Kidney epithelial cell (primary cell): ENCODE results near the gene SLC39A8. TPM values are rescaled to one million over a fixed set of nuclear protein-coding genes. Genes with fewer than 3 reads are reported as not detected.

Experiments
- DNase-seq: peaks from one replicate; pipeline ENCODE4 v3.0.0-alpha.2; 2010; ENCODE audit warnings: low read depth
- H3K27me3 ChIP-seq: 2 replicates; pipeline ENCODE4 v1.6.0; 2011; ENCODE audit warnings: low read length; ENCODE audit not compliant: control insufficient read depth, insufficient read depth
- H3K36me3 ChIP-seq: 2 replicates; pipeline ENCODE4 v1.5.1; 2011; ENCODE audit warnings: low read length; ENCODE audit not compliant: control insufficient read depth, insufficient read depth
- H3K4me3 ChIP-seq: 2 replicates; pipeline ENCODE4 v1.5.1; 2011; ENCODE audit warnings: low read depth, mild to moderate bottlenecking, control low read depth, low read length
- total RNA-seq: library from RNA; depleted of rRNA; stranded (reverse); fragments of >200 nt; gene quantifications from 2 replicates; pipeline ENCODE4 v1.2.3, GENCODE V29; 2015
- TF ChIP-seq, protein P1 (sequence below): IDR thresholded peaks from 2 replicates; pipeline ENCODE4 v1.5.1; 2011; ENCODE audit warnings: mild to moderate bottlenecking, moderate library complexity, low read length, control low read depth, inconsistent platforms; ENCODE audit not compliant: insufficient read depth, poor library complexity, severe bottlenecking

SLC39A8 gene
- total RNA-seq, 1 donor from 2014 or later: 15.8 TPM

GRCh38 chr4:102343964-102344519, 1.2 kb downstream of the SLC39A8 start:
- H3K4me3 ChIP-seq: peak overlapping the region; percentile 55
- H3K27me3 ChIP-seq: no peaks in the 10 kb centered on the region
- H3K36me3 ChIP-seq: no peaks in the 10 kb centered on the region
- TF ChIP-seq, protein P1, sequence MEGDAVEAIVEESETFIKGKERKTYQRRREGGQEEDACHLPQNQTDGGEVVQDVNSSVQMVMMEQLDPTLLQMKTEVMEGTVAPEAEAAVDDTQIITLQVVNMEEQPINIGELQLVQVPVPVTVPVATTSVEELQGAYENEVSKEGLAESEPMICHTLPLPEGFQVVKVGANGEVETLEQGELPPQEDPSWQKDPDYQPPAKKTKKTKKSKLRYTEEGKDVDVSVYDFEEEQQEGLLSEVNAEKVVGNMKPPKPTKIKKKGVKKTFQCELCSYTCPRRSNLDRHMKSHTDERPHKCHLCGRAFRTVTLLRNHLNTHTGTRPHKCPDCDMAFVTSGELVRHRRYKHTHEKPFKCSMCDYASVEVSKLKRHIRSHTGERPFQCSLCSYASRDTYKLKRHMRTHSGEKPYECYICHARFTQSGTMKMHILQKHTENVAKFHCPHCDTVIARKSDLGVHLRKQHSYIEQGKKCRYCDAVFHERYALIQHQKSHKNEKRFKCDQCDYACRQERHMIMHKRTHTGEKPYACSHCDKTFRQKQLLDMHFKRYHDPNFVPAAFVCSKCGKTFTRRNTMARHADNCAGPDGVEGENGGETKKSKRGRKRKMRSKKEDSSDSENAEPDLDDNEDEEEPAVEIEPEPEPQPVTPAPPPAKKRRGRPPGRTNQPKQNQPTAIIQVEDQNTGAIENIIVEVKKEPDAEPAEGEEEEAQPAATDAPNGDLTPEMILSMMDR: no peak
- no peak for DNase-seq

DNA sequence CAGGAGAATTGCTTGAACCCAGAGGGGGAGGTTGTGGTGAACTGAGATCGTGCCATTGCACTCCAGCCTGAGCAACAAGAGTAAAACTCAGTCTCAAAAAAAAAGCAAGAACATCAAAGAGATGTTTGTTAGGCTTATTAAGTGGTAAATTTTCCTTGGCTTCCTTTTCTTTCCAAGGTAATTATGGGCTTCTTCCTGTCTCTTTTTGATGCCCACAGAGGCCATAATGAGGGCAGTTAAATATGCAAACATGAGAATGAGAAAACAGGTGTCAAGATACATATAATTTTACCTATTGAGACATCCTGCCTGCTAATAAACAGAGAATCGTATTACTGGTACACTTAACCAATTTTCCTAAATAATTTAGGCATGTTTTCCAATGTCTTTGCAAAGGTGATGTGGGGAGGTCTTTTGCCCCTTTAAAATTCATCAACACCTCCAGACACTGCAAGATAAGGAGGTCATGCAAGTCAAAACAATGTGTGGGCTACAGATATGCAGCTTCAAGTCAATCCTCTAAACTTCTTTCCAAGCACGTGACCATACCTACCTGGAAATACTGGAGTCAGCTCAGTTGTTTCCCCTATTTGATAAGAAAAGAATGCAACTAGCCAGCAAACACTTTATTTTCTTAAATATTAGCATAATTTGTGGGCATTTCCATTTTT, 2.7 kb downstream of the SLC39A8 start:
- Histone ChIP-seq H3K27me3 (no peaks in the 10 kb centered on the region), H3K36me3 (no peaks in the 10 kb centered on the region), H3K4me3 (no peak overlapping the region)
- DNase-seq: no peak
- TF ChIP-seq, protein P1: no peak

DNA sequence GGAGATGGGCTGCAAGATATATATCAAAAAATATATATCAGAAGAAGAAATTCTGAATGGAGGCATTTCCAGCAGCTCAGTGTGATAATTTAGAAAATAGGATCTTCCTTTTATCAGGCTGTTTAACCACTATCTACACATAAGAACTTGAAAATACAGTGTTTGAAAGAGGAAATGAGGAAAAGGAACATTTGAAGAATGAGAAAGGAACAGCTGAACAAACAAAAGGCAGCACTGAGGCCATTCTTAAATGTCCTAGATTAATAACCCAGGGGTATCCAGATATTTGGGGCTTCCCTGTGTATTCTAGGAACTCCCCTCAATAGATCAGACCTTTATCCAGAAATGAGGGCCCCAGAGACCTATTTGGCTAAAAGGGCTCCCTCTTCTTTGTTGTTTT, 4.1 kb downstream of the SLC39A8 start:
- Histone ChIP-seq H3K36me3 (no peaks in the 10 kb centered on the region), H3K4me3 (no peak overlapping the region), H3K27me3 (no peaks in the 10 kb centered on the region)
- no peak for DNase-seq
- TF ChIP-seq, protein P1: no peak

DNA sequence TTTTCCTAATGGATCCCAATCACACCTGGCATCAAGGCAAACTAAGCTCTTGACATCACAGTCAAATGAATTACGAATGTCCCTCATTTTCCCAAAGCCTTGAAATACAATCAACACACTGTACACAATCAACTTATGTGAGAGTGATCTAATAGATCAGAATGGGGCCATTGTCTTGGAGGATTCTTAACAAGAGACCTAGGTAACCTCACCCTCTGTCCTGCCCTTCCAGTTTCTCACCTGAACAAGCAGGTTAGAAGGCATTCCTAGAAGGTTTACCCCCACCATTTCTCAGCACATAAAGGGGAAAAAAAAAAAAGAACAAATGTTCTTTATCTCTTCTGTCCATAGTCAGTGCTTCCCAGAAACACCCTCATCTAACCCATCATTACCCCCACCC, 6.3 kb downstream of the SLC39A8 start:
- H3K27me3 ChIP-seq: no peaks in the 10 kb centered on the region
- no peak for DNase-seq

DNA sequence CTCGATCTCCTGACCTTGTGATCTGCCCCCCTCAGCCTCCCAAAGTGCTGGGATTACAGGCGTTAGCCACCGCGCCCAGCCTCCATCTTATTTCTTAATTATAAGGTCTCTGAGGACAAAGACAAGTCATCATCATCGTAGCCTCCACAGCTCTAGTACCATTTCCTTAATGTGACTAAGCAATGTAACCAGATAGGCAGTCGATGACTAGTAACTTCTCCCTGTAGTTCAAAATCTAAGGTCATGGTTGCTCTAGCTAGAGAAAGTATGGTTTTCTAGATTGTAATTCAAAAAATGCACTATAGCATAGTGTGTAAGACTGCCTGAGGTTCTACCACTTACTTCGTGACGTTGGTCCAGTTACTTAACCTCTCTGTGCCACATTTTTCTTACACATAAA, 6.9 kb downstream of the SLC39A8 start:
- TF ChIP-seq, protein P1: no peak
- no peak overlapping the region for H3K4me3 ChIP-seq
- no peaks in the 10 kb centered on the region for H3K36me3 ChIP-seq
- no peaks in the 10 kb centered on the region for H3K27me3 ChIP-seq
- no peak for DNase-seq

More for the DNA sequence above, 6.3 kb downstream of the SLC39A8 start:
- TF ChIP-seq, protein P1: no peak
- H3K36me3 ChIP-seq: no peaks in the 10 kb centered on the region
- no peak overlapping the region for H3K4me3 ChIP-seq

GRCh38 chr4:102335616-102336015, 9.7 kb downstream of the SLC39A8 start:
- Histone ChIP-seq H3K36me3 (no peaks in the 10 kb centered on the region), H3K4me3 (no peak overlapping the region), H3K27me3 (no peaks in the 10 kb centered on the region)
- no peak for DNase-seq
- TF ChIP-seq, protein P1: no peak
